Neural cell (in vitro differentiated cells): Measurements from ENCODE around the gene PADI3. TPM values are rescaled to one million over a fixed set of nuclear protein-coding genes. Genes with fewer than 3 reads are reported as not detected.
"Not testable (repeated sequence)": the region's sequence is repeated elsewhere in the genome, so short reads cannot be mapped to it uniquely, and the experiment has no call there.

Source experiments
- H2AFZ ChIP-seq: fragments of 200-600, 300-800 bp; sonication (generic), shearing (Covaris generic); 2 replicates; pipeline ENCODE4 v1.6.0; 2014; ENCODE audit warnings: low read depth, mild to moderate bottlenecking, antibody characterized with exemption, low read length, moderate library complexity
- H3F3A ChIP-seq: fragments of 200-600 bp; shearing (Covaris generic); 2 replicates; pipeline ENCODE4 v1.6.1; 2016; ENCODE audit warnings: mild to moderate bottlenecking, moderate library complexity, mixed read lengths, antibody characterized with exemption, low read length; ENCODE audit not compliant: insufficient read depth, poor library complexity, severe bottlenecking
- H3K27ac ChIP-seq: fragments of 200-600, 300-800 bp; sonication (generic), shearing (Covaris generic); 2 replicates; pipeline ENCODE4 v1.5.1; 2014; ENCODE audit warnings: mild to moderate bottlenecking, low read length, moderate library complexity
- H3K27me3 ChIP-seq: fragments of 300-800, 200-600 bp; sonication (generic), shearing (Covaris generic); 2 replicates; pipeline ENCODE4 v1.6.0; 2014; ENCODE audit warnings: mild to moderate bottlenecking, low read depth, low read length, moderate library complexity; ENCODE audit not compliant: insufficient read depth
- H3K36me3 ChIP-seq: fragments of 300-800, 200-600 bp; sonication (generic), shearing (Covaris generic); 2 replicates; pipeline ENCODE4 v1.5.1; 2014; ENCODE audit warnings: mild to moderate bottlenecking, antibody characterized with exemption, low read length, moderate library complexity; ENCODE audit not compliant: insufficient read depth
- H3K4me2 ChIP-seq: fragments of 300-800, 200-600 bp; sonication (generic), shearing (Covaris generic); 2 replicates; pipeline ENCODE4 v1.6.0; 2014; ENCODE audit warnings: mild to moderate bottlenecking, low read length
- H3K4me3 ChIP-seq: fragments of 300-800, 200-600 bp; sonication (generic), shearing (Covaris generic); 2 replicates; pipeline ENCODE4 v1.5.1; 2014; ENCODE audit warnings: mild to moderate bottlenecking, low read length, moderate library complexity
- H3K79me2 ChIP-seq: fragments of 200-600 bp; shearing (Covaris generic); replicated peaks from 2 replicates; pipeline ENCODE4 v1.6.0; 2014; ENCODE audit warnings: mild to moderate bottlenecking, low read length, moderate library complexity; ENCODE audit not compliant: insufficient read depth
- H3K9ac ChIP-seq: fragments of 300-800, 200-600 bp; sonication (generic), shearing (Covaris generic); 2 replicates; pipeline ENCODE4 v1.6.1; 2016; ENCODE audit warnings: mild to moderate bottlenecking, low read length, mixed read lengths
- H3K9me2 ChIP-seq: fragments of 200-600 bp; shearing (Covaris generic); 2 replicates; pipeline ENCODE4 v1.6.1; 2016; ENCODE audit warnings: mild to moderate bottlenecking, low read length, mixed read lengths; ENCODE audit not compliant: insufficient read depth
- H3K9me3 ChIP-seq: fragments of 200-600, 300-800 bp; sonication (generic), shearing (Covaris generic); 2 replicates; pipeline ENCODE4 v1.6.1; 2016; ENCODE audit warnings: mild to moderate bottlenecking, mixed run types, low read length, moderate library complexity, mixed read lengths
- H4K20me1 ChIP-seq: fragments of 200-600 bp; shearing (Covaris generic); 2 replicates; pipeline ENCODE4 v1.6.1; 2016; ENCODE audit warnings: mild to moderate bottlenecking, mixed run types; ENCODE audit not compliant: insufficient read depth
- CTCF ChIP-seq: fragments of 450-650 bp; IDR thresholded peaks from 2 replicates; pipeline ENCODE4 v1.5.1; 2014; ENCODE audit warnings: antibody characterized with exemption, mild to moderate bottlenecking, moderate library complexity; ENCODE audit not compliant: poor library complexity, severe bottlenecking
- EP300 ChIP-seq: fragments of 450-650 bp; conservative IDR thresholded peaks from 2 replicates; pipeline ENCODE4 v1.6.1; 2014; ENCODE audit warnings: antibody characterized with exemption, mild to moderate bottlenecking, moderate library complexity; ENCODE audit not compliant: poor library complexity, severe bottlenecking
- EZH2 ChIP-seq: fragments of 200-600, 300-800 bp; shearing (Covaris generic), sonication (generic); IDR thresholded peaks from 2 replicates; pipeline ENCODE4 v1.6.1; 2014; ENCODE audit warnings: antibody characterized with exemption, low read length, borderline replicate concordance, mild to moderate bottlenecking; ENCODE audit not compliant: insufficient read depth, poor library complexity, severe bottlenecking
- MXI1 ChIP-seq: fragments of 450-650 bp; conservative IDR thresholded peaks from 2 replicates; pipeline ENCODE4 v1.6.1; 2014; ENCODE audit warnings: antibody characterized with exemption, mild to moderate bottlenecking; ENCODE audit not compliant: poor library complexity, severe bottlenecking
- POLR2AphosphoS5 ChIP-seq: IDR thresholded peaks from 2 replicates; pipeline ENCODE4 v1.6.1; 2012
- RAD21 ChIP-seq: fragments of 450-650 bp; conservative IDR thresholded peaks from 2 replicates; pipeline ENCODE4 v1.6.1; 2014; ENCODE audit warnings: antibody characterized with exemption, mild to moderate bottlenecking, moderate library complexity
- REST ChIP-seq: IDR thresholded peaks from 2 replicates; pipeline ENCODE4 v1.6.1; 2012; ENCODE audit warnings: borderline replicate concordance
- SMC3 ChIP-seq: fragments of 450-650 bp; conservative IDR thresholded peaks from 2 replicates; pipeline ENCODE4 v1.6.1; 2014; ENCODE audit warnings: antibody characterized with exemption, mild to moderate bottlenecking, moderate library complexity; ENCODE audit not compliant: poor library complexity
- TAF1 ChIP-seq: IDR thresholded peaks from 2 replicates; pipeline ENCODE4 v1.6.1; 2012; ENCODE audit warnings: low read depth
- polyA plus RNA-seq: library from polyadenylated mRNA; depleted of rRNA; stranded (reverse); fragments of >200 nt; gene quantifications from 2 replicates; pipeline ENCODE4 v1.2.3, GENCODE V29; 2014

PADI3 gene
- polyA plus RNA-seq, 1 donor from 2014 or later: not detected

GRCh38 chr1:17319561-17320350, 70.9 kb downstream of the PADI3 start:
- no peak for TF ChIP-seq POLR2AphosphoS5
- no peak for TF ChIP-seq SMC3
- no peak for TF ChIP-seq RAD21
- TF ChIP-seq MXI1: no peak
- TF ChIP-seq EP300: no peak
- no peak for TF ChIP-seq EZH2
- TF ChIP-seq CTCF: no peak
- no peak for TF ChIP-seq REST
- no peak for TF ChIP-seq TAF1
- H3K4me2 ChIP-seq: no peak overlapping the region
- no peaks in the 10 kb centered on the region for H3K9me3 ChIP-seq

GRCh38 chr1:17321857-17322390, 73.0 kb downstream of the PADI3 start:
- not testable (repeated sequence) for H3K36me3 ChIP-seq, H3K27ac ChIP-seq, H3K27me3 ChIP-seq, H3K4me3 ChIP-seq, H3K4me2 ChIP-seq, H4K20me1 ChIP-seq, H3K9ac ChIP-seq, H3F3A ChIP-seq, H3K9me3 ChIP-seq, H3K79me2 ChIP-seq, H2AFZ ChIP-seq, H3K9me2 ChIP-seq

More at GRCh38 chr1:17319561-17320350, 70.9 kb downstream of the PADI3 start:
- Histone ChIP-seq H3K9ac (no peak overlapping the region), H3K79me2 (no peaks in the 10 kb centered on the region), H3K27ac (no peak overlapping the region), H3K36me3 (no peaks in the 10 kb centered on the region), H3F3A (no peaks in the 10 kb centered on the region), H4K20me1 (no peaks in the 10 kb centered on the region), H2AFZ (no peak overlapping the region), H3K4me3 (no peak overlapping the region), H3K9me2 (no peaks in the 10 kb centered on the region), H3K27me3 (no peaks in the 10 kb centered on the region)
